Prostate gland (tissue), 2 donors: ENCODE results near the gene TLK2. TPM values are rescaled to one million over a fixed set of nuclear protein-coding genes. Genes with fewer than 3 reads are reported as not detected.
"Not testable (repeated sequence)": the region's sequence is repeated elsewhere in the genome, so short reads cannot be mapped to it uniquely, and the experiment has no call there.

Source experiments
- DNase-seq: peaks from one replicate; pipeline ENCODE4 v3.0.0-alpha.2; 2019; ENCODE audit warnings: low spot score
- H3K27ac ChIP-seq, 2 donors: fragments of 200-600 bp; sonication (generic); 2 replicates each; pipeline ENCODE4 v1.5.1; 2017 to 2019
- H3K27me3 ChIP-seq: fragments of 200-600 bp; sonication (generic); replicated peaks from 2 replicates; pipeline ENCODE4 v1.5.1; 2019; ENCODE audit not compliant: insufficient read depth
- H3K36me3 ChIP-seq, 2 donors: fragments of 200-600 bp; sonication (generic); 1 replicate in 1 of 2; 2 replicates in 1 of 2; pipeline versions ENCODE4 v1.5.1 to v1.8.1; 2017 to 2019
- H3K4me1 ChIP-seq: fragments of 200-600 bp; sonication (generic); replicated peaks from 2 replicates; pipeline ENCODE4 v1.5.1; 2019
- H3K4me3 ChIP-seq, 2 donors: fragments of 200-600 bp; sonication (generic); 2 replicates each; pipeline ENCODE4 v1.5.1; 2017 to 2019
- H3K9me3 ChIP-seq: fragments of 200-600 bp; sonication (generic); 2 replicates; pipeline ENCODE4 v1.5.1; 2017
- POLR2A ChIP-seq: fragments of 450-650 bp; IDR thresholded peaks from one replicate; pipeline ENCODE4 v1.6.1; 2016; ENCODE audit warnings: antibody characterized with exemption, mild to moderate bottlenecking
- POLR2AphosphoS5 ChIP-seq: sonication (generic); formaldehyde crosslinking; IDR thresholded peaks from one replicate; pipeline ENCODE4 v1.6.1; 2017; ENCODE audit warnings: antibody characterized with exemption
- WGBS: methylation state at CpG from one replicate; pipeline ENCODE4 v1.1.5; 2018; 5-methylcytosine and 5-hydroxymethylcytosine counted together
- intact Hi-C: fragments of 100-400 bp; cut with DNase I; formaldehyde crosslinking; loops from one replicate; pipeline ENCODE4 v1.14.2; 2022
- total RNA-seq, 2 donors: library from RNA; depleted of rRNA; stranded (reverse); fragments of >200 nt; gene quantifications; one replicate each; pipeline ENCODE4 v1.1.0, GENCODE V29; 2016
- TF ChIP-seq, protein P1 (sequence below), 4 experiments: fragments of 200-600 bp in 2 of 4; fragments of 450-650 bp in 2 of 4; sonication (generic) in 2 of 4; IDR thresholded peaks; 1 replicate in 3 of 4; 2 replicates in 1 of 4; pipeline ENCODE4 v1.5.1; 2016 to 2019; ENCODE audit warnings: antibody characterized with exemption in 4 of 4, mild to moderate bottlenecking in 2 of 4, moderate library complexity in 2 of 4

The TLK2 gene
- total RNA-seq, 2 donors from 2014 or later: 24.1 to 47.6 TPM

DNA sequence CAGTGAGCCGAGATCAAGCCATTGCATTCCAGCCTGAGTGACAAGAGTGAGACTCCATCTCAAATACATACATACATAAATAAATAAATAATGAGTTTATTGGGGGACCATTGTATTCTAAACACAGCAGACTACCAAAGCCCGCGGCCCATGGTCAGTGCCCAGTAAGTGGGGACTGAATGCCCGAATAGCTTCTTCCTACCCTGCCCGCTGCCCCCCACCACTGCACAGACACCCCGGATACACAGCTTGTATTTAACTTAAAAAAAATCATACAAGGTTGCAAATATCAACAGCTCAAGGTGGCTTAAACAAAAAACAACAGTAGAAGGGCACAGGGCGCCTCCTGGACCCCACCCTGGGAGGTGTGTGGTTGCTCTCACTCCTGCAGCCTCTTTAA, 22.6 kb upstream of the TLK2 start:
- TF ChIP-seq POLR2A: no peak
- TF ChIP-seq, protein P1, sequence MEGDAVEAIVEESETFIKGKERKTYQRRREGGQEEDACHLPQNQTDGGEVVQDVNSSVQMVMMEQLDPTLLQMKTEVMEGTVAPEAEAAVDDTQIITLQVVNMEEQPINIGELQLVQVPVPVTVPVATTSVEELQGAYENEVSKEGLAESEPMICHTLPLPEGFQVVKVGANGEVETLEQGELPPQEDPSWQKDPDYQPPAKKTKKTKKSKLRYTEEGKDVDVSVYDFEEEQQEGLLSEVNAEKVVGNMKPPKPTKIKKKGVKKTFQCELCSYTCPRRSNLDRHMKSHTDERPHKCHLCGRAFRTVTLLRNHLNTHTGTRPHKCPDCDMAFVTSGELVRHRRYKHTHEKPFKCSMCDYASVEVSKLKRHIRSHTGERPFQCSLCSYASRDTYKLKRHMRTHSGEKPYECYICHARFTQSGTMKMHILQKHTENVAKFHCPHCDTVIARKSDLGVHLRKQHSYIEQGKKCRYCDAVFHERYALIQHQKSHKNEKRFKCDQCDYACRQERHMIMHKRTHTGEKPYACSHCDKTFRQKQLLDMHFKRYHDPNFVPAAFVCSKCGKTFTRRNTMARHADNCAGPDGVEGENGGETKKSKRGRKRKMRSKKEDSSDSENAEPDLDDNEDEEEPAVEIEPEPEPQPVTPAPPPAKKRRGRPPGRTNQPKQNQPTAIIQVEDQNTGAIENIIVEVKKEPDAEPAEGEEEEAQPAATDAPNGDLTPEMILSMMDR (IDR thresholded peaks at IDR 0.05): no peak
- no peak for TF ChIP-seq POLR2AphosphoS5
- no peaks in the 10 kb centered on the region for H3K36me3 ChIP-seq
- no peak for DNase-seq
- no peak overlapping the region for H3K4me3 ChIP-seq
- H3K9me3 ChIP-seq: no peaks in the 10 kb centered on the region
- no peak overlapping the region for H3K27ac ChIP-seq
- intact Hi-C loops: no loop called here
- no peaks in the 10 kb centered on the region for H3K27me3 ChIP-seq
- H3K4me1 ChIP-seq: no peaks in the 10 kb centered on the region
- WGBS: 87% methylated on average over 7 of the region's 7 CpGs

DNA sequence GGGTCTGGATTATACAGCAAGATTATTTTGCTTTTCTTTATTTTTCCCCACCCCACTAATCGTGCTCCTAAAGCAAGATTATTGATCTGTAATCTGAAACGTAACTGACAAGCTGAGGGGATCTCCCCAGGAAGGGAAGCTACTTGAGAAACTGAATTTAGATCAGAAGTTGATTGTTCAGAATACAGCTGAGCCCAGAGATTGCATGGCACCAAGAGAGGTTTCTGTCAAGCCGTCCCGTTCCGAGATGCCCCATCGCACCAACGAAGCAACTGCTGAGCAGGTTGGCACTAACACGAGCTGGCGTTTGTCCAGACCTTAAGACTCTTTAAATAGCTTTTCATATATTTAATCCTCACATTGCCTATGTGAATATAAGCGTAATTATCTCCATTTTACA, 20.1 kb upstream of the TLK2 start:
- H3K4me1 ChIP-seq, H3K4me3 ChIP-seq, H3K27ac ChIP-seq, H3K27me3 ChIP-seq, intact Hi-C loops, DNase-seq, H3K36me3 ChIP-seq, H3K9me3 ChIP-seq: not testable (repeated sequence)
- WGBS: 76% methylated on average over 10 of the region's 10 CpGs

DNA sequence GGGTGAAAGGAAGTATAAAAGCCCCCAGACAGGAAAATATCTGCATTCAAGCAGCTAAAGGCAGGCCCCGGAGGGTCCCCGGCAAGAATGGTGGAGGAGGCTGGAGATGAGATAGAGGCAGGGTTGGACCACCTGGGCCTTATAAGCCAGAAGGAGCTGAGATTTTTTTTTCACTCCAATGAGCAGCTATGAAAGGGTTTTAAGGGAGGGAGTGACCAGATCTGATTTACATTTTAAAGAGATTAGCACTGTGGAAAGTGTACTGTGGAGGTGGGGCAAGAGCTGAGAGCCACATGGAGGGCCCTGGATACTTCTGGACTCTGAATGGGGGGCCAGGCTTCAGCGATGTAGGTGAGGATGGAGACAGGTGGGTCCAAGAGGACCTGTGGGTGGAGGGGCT, 14.2 kb upstream of the TLK2 start:
- H3K27ac ChIP-seq, H3K36me3 ChIP-seq, H3K4me3 ChIP-seq, DNase-seq, H3K9me3 ChIP-seq, intact Hi-C loops, H3K4me1 ChIP-seq, H3K27me3 ChIP-seq: not testable (repeated sequence)
- 83% methylated on average over 3 of the region's 3 CpGs for WGBS

DNA sequence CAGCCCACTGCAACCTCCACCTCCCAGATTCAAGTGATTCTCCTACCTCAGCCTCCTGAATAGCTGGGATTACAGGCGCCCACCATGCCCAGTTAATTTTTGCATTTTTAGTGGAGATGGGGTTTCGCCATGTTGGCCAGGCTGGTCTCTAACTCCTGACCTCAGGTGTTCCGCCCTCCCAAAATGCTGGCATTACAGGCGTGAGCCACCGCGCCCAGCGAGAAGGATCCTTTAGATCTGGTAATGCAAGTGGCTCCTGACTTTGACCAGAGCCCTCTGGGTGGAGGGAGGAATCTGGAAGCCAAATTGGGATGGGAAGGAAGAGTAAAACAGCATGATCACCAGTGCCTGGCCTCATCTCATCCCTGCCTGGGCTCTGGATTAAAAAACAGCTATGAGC, 13.4 kb upstream of the TLK2 start:
- H3K27me3 ChIP-seq, H3K4me3 ChIP-seq, intact Hi-C loops, H3K36me3 ChIP-seq, H3K27ac ChIP-seq, DNase-seq, H3K9me3 ChIP-seq, H3K4me1 ChIP-seq: not testable (repeated sequence)
- 95% methylated on average over 7 of the region's 7 CpGs for WGBS

DNA sequence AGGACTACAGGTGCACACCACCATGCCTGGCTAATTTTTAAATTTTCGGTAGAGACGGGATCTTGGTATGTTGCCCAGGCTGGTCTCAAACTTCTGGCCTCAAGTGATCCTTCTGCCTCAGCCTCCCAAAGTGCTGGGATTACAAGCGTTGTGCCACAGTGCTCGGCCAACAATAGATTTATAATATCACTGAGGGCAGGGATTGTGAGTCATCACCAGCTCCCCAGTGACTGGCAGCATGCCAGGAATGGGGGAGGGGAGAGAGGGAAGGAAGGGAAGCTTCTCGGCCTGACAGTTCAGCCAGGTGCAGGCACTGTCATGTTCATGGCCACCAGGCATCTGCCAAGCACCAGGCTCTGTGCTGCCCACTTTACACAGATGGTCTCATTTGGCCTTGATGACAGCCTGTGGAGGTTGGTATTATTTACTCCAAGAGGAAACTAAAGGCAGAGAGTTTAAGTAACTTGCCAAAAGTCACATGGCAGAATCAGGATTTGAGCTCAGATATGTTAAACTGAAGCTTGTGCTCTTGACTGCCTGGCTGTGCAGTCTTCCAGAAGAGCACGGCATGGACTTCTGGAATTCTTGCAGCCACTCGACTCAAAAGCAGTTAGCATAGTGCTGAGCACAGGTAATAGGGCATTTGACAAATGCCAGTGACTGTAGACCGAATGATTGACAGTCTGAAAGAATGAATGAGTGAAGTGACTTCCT, 7.8 kb upstream of the TLK2 start:
- H3K27ac ChIP-seq, H3K27me3 ChIP-seq, H3K9me3 ChIP-seq, H3K36me3 ChIP-seq, intact Hi-C loops, H3K4me3 ChIP-seq, H3K4me1 ChIP-seq: not testable (repeated sequence)
- WGBS: 39% methylated on average over 5 of the region's 8 CpGs
- peak; percentile 29 for TF ChIP-seq POLR2AphosphoS5
- peak; percentile 8 for DNase-seq

DNA sequence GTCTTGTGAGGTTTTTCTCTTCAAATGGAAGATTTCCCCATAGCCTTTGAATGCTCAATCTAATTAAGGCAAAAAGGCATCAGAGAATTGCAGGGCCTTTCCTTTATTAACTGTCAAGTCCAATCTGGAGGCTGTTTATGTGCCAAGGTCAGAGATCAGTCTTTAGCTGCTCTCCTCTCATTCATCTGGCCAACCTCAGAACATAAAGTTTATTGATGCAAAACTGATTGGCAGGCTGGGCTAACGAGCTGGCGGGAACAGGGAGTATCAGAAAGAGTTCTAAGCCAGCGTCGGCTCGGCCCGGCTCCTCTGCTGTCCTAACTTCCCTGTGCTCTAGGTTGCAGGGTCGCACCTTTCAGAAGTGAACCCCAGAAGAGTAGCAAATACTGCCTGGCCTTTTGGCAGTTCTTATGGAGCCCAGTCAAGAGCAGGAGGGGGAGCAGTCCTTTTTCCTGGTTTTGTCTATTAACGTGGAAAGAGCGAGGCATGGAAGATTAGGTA, 7.2 kb upstream of the TLK2 start:
- H3K4me3 ChIP-seq, H3K27me3 ChIP-seq, H3K9me3 ChIP-seq, intact Hi-C loops, H3K27ac ChIP-seq, H3K4me1 ChIP-seq, H3K36me3 ChIP-seq, DNase-seq: not testable (repeated sequence)
- WGBS: 55% methylated on average over 9 of the region's 9 CpGs

DNA sequence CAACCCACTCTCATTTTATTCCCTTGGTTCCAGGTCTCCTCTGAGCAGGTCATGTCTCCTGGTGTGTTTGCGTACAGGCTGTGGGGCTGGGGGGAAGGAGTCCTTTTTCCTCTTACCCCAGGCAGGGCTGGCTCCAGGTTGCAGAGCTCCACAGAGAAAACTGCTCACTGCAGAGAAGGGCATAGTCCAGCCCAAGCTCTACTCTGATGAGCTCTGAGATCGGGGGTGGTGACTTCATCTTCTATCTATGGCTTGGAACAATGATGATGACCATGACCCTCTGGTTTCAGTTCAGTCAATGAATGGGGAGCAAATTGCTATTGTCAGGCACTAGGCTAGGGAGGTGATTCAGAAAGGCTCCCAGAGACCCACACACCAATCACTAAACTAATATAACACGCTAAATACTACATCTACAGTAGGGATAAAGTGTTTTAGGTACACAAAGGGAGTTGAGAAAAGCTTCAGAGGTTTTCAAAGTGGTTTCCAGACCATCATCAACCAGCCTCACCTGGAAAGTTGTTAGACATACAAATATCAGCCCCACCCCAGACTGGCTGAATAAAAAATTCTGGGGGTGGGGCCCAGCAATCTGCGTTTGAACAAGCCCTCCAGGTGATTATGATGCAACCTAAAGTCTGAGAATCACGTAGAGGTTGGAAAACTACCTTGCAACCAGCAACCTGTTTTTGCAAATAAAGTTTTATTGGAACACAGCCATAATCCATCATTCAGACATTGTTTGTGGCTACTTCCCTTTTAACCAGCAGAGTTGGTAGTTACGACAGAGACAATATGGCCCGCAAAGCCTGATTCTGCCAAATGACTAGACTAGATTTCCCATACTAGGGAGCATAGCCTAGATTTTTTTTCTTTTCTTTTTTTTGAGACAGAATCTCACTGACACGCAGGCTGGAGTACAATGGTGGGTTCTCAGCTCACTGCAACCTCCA, 5.3 kb upstream of the TLK2 start:
- H3K36me3 ChIP-seq, H3K4me3 ChIP-seq, H3K4me1 ChIP-seq, H3K27ac ChIP-seq, DNase-seq, H3K9me3 ChIP-seq, intact Hi-C loops, H3K27me3 ChIP-seq: not testable (repeated sequence)
- 84% methylated on average over 8 of the region's 8 CpGs for WGBS

DNA sequence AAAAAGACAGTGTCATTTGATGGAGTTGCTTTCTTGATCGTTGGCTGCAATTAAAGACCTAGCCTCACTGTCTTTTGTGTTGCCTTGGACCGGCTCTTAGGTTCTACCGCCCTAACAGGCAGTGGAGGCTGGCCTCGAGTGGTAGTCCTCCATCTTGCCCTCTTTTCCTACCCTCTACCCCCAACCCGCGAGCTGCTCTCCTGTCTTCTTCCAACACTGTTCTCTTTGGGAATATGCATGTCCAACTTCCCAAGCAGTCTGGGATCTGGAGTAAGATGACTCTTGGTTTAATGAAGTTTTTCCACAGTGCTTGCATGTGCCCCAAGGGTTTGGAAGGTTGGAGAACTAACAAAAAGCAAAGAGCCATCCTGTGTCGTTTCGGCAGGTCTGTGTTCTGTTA, 1.5 kb upstream of the TLK2 start:
- H3K27ac ChIP-seq, intact Hi-C loops, H3K27me3 ChIP-seq, H3K9me3 ChIP-seq, H3K4me1 ChIP-seq, DNase-seq, H3K4me3 ChIP-seq, H3K36me3 ChIP-seq: not testable (repeated sequence)
- WGBS: 83% methylated on average over 8 of the region's 8 CpGs
